Retina (tissue), 1 donor: ENCODE data around the gene SV2C.

ENCODE experiments used
- DNase-seq: peaks from one replicate; pipeline ENCODE4 v3.0.0-alpha.2; 2016

SV2C gene

GRCh38 chr5:76166886-76167576 is 83.8 kb downstream of the SV2C start:
- no peak for DNase-seq

- peak; percentile 77 for DNase-seq
These were observed 86.1 kb downstream of the SV2C start for GRCh38 chr5:76169146-76169905.

- no peak for DNase-seq
These were observed 90.9 kb downstream of the SV2C start for GRCh38 chr5:76174101-76174500.

GRCh38 chr5:76175051-76175666 is 92.0 kb downstream of the SV2C start:
- DNase-seq: peak; percentile 71

- no peak for DNase-seq
These were observed 92.7 kb downstream of the SV2C start for GRCh38 chr5:76175821-76176403.

- no peak for DNase-seq
These were observed 94.8 kb downstream of the SV2C start for GRCh38 chr5:76177978-76178377.

- no peak for DNase-seq
These were observed 95.7 kb downstream of the SV2C start for GRCh38 chr5:76178913-76179312.

- DNase-seq: no peak
These were observed 97.9 kb downstream of the SV2C start for GRCh38 chr5:76180814-76181805.

GRCh38 chr5:76187386-76187785 is 104.2 kb downstream of the SV2C start:
- DNase-seq: no peak

- DNase-seq: no peak
These were observed 107.2 kb downstream of the SV2C start for GRCh38 chr5:76190356-76190755.

- no peak for DNase-seq
These were observed 109.7 kb downstream of the SV2C start for GRCh38 chr5:76192837-76193236.

- DNase-seq: no peak
These were observed 110.5 kb downstream of the SV2C start for GRCh38 chr5:76193635-76194034.

GRCh38 chr5:76194340-76194739 is 111.2 kb downstream of the SV2C start:
- peak; percentile 29 for DNase-seq

- no peak for DNase-seq
These were observed 113.3 kb downstream of the SV2C start for GRCh38 chr5:76196457-76196856.

GRCh38 chr5:76196886-76197489 is 113.8 kb downstream of the SV2C start:
- no peak for DNase-seq

- no peak for DNase-seq
These were observed 114.5 kb downstream of the SV2C start for GRCh38 chr5:76197726-76198125.

- DNase-seq: peak; percentile 27
These were observed 116.4 kb downstream of the SV2C start for GRCh38 chr5:76199336-76200318.

GRCh38 chr5:76202182-76202581 is 119.0 kb downstream of the SV2C start:
- DNase-seq: no peak

- no peak for DNase-seq
These were observed 121.0 kb downstream of the SV2C start for GRCh38 chr5:76204191-76204590.

- no peak for DNase-seq
These were observed 121.5 kb downstream of the SV2C start for GRCh38 chr5:76204713-76205112.

GRCh38 chr5:76207120-76207519 is 123.9 kb downstream of the SV2C start:
- DNase-seq: no peak
